ENCODE results near the gene TRAPPC8.
"Not testable (repeated sequence)": the region's sequence is repeated elsewhere in the genome, so short reads cannot be mapped to it uniquely, and the experiment has no call there.

DNA sequence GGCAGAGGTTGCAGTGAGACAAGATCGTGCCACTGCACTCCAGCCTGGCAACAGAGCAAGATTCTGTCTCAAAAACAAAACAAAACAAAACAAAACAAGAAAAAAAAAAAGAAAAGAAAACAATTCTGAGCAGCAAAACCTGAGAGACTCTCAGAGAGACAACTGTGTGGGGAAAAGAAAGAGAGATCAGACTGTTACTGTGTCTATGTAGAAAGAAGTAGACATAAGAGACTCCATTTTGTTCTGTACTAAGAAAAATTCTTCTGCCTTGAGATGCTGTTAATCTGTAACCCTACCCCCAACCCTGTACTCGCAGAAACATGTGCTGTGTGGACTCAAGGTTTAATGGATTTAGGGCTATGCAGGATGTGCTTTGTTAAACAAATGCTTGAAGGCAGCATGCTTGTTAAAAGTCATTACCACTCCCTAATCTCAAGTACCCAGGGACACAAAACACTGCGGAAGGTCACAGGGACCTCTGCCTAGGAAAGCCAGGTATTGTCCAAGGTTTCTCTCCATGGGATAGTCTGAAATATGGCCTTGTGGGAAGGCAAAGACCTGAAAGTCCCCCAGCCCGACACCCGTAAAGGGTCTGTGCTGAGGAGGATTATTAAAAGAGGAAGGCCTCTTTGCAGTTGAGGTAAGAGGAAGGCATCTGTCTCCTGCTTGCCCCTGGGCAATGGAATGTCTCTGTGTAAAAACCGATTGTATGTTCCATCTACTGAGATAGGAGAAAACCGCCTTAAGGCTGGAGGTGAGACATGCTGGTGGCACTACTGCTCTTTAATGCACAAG is 132.4 kb downstream of the TRAPPC8 start:
- TF ChIP-seq POLR2AphosphoS5 (IDR thresholded peaks at IDR 0.05), result peak; percentile 18
- TF ChIP-seq, protein P1, sequence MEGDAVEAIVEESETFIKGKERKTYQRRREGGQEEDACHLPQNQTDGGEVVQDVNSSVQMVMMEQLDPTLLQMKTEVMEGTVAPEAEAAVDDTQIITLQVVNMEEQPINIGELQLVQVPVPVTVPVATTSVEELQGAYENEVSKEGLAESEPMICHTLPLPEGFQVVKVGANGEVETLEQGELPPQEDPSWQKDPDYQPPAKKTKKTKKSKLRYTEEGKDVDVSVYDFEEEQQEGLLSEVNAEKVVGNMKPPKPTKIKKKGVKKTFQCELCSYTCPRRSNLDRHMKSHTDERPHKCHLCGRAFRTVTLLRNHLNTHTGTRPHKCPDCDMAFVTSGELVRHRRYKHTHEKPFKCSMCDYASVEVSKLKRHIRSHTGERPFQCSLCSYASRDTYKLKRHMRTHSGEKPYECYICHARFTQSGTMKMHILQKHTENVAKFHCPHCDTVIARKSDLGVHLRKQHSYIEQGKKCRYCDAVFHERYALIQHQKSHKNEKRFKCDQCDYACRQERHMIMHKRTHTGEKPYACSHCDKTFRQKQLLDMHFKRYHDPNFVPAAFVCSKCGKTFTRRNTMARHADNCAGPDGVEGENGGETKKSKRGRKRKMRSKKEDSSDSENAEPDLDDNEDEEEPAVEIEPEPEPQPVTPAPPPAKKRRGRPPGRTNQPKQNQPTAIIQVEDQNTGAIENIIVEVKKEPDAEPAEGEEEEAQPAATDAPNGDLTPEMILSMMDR (IDR thresholded peaks at IDR 0.05), result not testable (repeated sequence)
- not testable (repeated sequence) for TF ChIP-seq POLR2A (IDR thresholded peaks at IDR 0.05)

All from prostate gland (tissue), 2 donors.